Astrocyte of the cerebellum (primary cell): ENCODE data around the gene SVEP1.
A peak's percentile ranks its signal among the peaks of the same experiment; 100 is the strongest.

Experiments used
- DNase-seq: peaks from one replicate; pipeline ENCODE4 v3.0.0-alpha.2; 2011; ENCODE audit warnings: low read depth
- H3K4me3 ChIP-seq: 2 replicates; pipeline ENCODE4 v1.5.1; 2011; ENCODE audit warnings: mild to moderate bottlenecking, low read depth, low read length, moderate library complexity
- in situ Hi-C: cut with HindIII; loops from 2 replicates; pipeline ENCODE4 v1.10.0; 2017; ENCODE audit warnings: low sequenced_read_pairs
- TF ChIP-seq, protein P1 (sequence below): IDR thresholded peaks from 2 replicates; pipeline ENCODE4 v1.5.1; 2012; ENCODE audit warnings: low read length, low read depth, moderate library complexity, mild to moderate bottlenecking; ENCODE audit errors: missing control alignments

The SVEP1 gene

DNA sequence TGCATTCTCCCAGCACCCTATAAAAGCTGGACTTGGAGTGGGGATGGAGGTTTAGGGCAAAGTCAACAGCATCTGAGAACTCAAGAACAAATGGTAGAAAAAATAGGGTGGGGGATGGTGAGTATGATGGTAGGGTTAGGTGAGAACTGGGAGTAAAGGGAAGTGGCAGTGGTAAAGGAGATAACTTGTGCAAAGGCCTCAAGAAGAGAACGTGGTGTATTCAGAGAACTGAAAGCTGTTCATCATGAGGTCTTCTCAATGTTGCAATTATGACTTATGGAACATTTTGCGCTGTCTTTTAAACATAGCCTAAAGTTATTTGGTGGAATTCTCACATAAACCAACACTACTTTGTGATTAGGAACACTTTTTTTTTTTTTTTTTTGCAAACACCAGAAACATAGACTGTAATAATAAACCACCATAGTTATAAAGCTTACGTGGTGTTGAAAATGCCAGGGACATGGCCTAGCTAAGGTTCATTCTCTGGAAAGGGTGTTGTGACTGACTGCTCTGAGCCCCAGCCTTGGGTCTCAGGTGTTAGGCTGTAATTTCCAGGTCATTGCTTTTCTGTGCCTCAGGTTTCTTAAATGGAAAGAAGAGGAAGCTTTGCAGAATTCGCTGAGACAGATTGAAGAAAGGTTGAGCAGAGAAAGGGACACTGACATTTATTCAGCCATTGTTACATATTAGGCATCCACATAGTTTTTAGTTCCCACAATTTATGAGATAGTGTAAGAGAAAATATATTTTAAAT is 222.7 kb downstream of the SVEP1 start:
- in situ Hi-C loops, result no loop called here
- TF ChIP-seq, protein P1, sequence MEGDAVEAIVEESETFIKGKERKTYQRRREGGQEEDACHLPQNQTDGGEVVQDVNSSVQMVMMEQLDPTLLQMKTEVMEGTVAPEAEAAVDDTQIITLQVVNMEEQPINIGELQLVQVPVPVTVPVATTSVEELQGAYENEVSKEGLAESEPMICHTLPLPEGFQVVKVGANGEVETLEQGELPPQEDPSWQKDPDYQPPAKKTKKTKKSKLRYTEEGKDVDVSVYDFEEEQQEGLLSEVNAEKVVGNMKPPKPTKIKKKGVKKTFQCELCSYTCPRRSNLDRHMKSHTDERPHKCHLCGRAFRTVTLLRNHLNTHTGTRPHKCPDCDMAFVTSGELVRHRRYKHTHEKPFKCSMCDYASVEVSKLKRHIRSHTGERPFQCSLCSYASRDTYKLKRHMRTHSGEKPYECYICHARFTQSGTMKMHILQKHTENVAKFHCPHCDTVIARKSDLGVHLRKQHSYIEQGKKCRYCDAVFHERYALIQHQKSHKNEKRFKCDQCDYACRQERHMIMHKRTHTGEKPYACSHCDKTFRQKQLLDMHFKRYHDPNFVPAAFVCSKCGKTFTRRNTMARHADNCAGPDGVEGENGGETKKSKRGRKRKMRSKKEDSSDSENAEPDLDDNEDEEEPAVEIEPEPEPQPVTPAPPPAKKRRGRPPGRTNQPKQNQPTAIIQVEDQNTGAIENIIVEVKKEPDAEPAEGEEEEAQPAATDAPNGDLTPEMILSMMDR, result no peak
- H3K4me3 ChIP-seq, result no peak overlapping the region
- no peak for DNase-seq

DNA sequence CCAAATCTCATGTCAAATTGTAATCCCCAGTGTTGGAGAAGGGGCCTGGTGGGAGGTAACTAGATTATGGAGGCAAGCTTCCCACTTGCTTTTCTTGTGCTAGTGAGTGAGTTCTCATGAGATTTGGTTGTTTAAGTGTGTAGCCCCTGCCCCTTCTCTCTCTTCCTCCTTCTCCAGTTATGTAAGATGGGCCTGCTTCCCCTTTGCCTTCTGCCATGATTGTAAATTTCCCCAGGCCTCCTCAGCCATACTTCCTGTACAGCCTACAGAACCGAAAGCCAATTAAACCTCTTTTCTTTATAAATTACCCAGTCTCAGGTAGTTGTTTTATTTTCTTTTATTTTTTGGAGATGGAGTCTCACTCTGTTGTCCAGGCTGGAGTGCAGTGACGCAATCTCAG is 223.6 kb downstream of the SVEP1 start:
- TF ChIP-seq, protein P1, result no peak
- in situ Hi-C loops, result no loop called here
- no peak overlapping the region for H3K4me3 ChIP-seq
- DNase-seq, result no peak

DNA sequence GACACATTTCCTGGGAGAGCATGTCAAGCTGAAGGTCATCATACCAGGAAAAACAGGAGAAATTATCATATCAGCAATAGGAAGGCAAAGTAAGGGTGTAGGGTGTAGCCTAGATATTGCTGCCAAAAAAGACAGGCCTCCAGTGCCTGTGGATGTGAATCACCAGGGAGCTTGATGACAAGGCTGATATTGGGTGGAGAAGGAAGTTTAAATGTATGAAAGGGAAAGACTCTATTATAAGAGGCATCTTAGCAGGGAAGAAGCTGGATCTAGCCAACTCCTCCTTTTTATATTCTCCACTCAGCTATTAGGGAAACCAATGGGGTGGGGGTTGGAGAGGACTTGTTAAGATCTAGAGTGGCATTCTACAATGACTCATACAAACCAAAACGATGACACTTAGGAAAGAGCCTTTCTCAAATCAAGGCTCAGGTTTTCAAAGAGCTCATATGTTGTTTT is 228.5 kb downstream of the SVEP1 start:
- DNase-seq, result peak; percentile 58
- in situ Hi-C loops, result no loop called here
- TF ChIP-seq, protein P1, result no peak
- no peak overlapping the region for H3K4me3 ChIP-seq

DNA sequence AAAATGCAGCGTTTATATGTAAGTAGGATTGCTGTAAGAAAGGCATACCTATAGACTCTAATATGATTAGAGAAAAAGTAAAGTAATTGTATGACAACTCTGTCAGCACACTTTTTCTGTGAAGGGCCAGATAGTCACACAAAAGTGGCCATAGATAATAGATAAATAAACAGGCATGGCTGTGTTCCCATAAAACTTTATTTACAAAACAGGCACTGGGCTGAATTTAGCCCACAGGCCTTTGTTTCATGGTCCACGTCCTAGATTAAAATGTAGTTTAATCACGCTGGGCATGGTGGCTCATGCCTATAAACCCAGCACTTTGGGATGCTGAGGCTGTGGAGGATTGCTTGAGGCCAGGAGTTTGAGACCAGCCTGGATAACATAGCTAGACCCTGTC is 233.2 kb downstream of the SVEP1 start:
- TF ChIP-seq, protein P1, result no peak
- H3K4me3 ChIP-seq, result no peak overlapping the region
- in situ Hi-C loops, result no loop called here
- no peak for DNase-seq

DNA sequence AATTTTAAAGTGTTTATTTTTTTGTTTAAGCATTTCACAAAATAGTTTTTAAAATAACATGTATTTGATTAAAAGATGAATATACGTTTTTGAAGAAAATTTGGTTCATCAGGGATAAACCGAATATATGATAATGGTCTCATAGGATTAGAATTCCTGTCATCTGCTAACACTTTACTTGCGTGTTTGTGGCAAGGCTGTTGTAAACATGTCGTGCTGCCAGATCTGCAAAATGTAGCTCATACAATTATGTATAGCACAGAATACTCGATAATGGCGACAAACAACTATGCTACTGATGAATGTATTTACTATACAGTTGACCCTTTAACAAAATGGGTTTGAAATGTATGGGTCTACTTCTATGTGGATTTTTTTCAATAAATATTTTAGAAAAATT is 234.7 kb downstream of the SVEP1 start:
- no peak for DNase-seq
- TF ChIP-seq, protein P1, result no peak
- no peak overlapping the region for H3K4me3 ChIP-seq
- in situ Hi-C loops, result no loop called here

DNA sequence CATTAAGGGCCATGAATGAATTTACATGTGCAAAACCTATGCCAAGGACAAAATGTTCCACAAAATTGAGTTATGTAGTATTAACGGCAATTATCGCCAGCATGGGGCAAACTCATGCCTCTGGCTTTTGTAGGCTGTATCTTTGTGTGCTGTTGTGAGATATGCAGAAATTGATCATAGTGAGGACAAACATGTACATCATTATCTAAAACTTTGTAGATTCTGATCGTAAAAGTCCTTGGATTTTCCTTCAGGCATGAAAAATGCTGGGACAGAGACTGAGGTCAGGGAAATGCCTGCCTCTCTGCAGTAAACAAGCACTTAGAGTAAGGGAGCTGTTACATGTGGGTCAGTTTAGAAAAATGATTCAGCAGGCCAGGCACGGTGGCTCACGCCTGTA is 236.0 kb downstream of the SVEP1 start:
- in situ Hi-C loops, result no loop called here
- TF ChIP-seq, protein P1, result no peak
- no peak for DNase-seq
- H3K4me3 ChIP-seq, result no peak overlapping the region
